Islet precursor cell (in vitro differentiated cells): ENCODE data around the gene BCL11A.

Source experiments
- DNase-seq: peaks from one replicate; pipeline ENCODE4 v3.0.0-alpha.2; 2018

The BCL11A gene

DNA sequence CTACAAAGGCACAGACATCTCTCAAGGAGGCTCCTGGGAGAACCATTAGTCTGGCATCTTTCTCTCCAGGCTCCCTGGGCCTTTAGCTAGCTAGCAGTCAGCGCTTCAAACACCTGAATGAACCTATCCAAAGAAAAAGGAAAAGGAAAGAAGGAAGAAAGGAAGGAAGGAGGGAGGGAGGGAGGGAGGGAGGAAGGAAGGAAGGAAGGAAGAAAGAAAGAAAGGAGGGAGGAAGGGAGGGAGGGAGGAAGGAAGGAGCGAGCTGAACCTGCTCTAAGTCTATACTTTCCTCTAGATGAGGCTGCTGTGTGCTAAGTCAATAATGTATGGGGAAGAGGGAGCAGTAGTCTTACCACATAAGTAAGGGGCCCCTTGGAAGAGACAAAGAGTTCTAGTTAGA, 5.1 kb upstream of the BCL11A start:
- no peak for DNase-seq

DNA sequence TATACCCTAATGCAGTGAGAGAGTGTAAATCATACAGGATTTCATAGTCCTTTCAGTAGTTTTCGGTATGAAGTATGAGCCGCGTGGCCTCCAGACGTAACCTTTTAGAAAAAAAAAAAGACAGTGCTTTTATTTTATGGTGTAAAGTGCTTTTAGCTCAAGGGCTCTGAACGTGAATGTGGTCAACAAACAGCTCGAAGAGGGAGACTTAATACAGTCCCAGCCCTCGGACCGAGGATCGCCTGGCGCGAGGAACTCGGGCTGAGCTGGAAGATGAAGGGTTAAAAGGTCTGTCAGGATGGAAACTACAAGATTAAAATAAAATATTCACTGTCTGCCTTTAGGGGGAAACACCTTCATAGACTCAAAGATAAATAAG, 4.0 kb upstream of the BCL11A start:
- no peak for DNase-seq

DNA sequence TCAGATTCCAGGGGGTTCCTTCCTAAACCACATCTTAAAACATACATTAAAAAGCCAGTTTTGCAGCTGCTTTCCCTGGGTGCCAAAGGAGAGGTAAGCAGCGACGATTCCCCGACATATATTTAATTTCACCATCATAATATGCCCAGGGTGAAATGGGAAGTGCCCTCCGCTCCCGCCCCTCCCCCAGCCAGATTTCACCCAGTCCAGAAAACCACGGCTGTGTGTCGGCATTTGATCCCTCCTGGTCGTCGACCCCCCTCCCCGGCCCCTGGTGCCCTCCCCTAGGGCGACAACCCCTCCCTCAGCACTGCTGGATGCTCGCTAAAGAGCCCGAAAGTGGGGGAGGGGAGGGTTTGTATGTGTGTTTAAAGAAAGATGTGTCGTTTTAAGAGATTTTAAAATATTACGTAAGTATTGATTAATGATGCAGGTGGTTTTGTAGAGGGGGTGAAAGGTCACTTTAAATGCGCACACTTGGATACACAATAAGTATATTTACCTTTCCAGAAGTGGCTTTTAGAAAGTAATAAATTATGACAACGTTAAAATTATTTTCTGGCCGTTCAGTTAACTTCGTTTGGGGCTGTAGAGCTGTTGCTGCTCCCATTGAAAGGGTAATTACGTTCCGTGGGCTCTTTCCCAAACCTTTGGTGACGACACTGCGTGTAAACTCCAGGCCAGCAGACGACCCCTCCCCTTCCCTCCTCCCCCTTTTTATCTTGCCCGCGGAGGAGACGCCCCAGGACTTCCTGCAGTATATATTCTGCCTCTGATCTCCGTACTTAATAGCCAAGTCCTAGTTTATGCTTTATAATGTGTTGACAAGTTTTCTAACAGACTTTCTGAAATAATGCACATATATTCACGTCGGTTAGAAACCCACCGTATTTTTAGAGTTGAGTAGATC, 3.4 kb upstream of the BCL11A start:
- no peak for DNase-seq

DNA sequence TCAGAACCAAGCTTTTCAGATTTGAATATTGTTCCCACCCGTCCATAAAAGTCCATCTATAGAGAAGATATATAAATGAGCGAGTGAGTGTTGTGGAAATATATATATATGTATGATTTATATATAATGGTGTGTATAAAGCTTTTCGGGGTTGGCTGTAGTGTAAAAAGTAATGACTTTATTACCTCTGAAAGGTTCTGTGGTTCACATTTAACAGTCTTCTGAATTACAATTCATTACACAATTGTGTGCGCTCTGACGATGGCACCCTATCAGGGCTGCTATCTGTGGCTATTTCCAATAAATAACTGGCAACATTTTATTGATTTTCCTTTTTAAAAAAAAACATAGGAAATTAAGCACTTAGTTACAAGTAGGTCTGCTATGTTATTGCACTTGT, 2.7 kb upstream of the BCL11A start:
- no peak for DNase-seq

DNA sequence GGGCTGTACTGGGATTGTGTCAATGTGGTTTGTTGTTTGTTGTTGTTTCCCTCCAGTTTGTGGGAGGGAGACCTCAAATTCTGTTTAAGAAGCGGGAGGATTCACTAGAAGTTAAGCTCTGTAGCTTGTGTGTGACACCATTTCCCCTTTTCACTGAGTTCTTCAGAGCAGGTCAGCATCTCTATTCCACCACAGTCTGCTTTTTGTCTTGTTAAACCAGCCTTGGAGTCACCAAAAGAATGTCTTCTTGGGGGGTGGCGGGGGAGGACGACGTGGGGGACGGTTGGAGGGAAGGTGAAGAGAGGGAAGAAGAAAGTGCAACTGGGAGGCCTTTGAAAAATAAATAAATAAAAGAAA, 2.3 kb upstream of the BCL11A start:
- DNase-seq, result no peak

DNA sequence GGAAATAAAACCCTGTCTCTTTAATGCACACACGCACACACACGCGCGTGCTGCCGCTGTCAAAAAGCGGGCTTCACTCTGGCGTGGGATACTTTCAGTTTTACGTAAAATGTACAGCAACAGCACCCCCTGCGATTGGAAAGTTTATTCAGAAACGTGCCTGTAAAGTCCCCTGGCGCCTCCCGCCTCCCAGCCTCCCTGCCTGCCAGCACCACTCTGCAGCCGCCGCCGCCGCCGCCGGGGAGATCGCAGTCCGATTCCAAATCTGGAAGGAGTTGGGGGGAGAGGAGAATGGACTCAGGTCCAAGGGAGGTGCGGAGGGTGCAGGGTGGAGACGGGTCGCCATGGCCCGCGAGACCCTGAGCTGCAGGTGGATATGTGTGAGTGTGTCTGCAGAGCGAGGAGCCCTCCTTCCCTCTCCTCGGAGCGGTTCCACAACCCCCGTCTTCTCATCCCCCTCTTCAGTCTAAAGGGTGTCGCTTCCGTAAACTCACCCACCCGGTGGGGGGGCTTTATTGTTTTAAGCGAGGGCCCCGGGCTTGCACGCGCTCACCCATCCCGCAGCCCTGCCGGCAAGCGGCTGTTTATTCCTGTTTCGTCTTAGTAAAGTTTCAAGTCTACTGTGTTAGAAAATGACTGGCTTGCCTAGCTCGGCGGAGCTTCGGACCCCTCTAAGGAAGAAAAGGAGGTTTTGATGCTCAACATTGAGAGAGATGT, 1.8 kb upstream of the BCL11A start:
- DNase-seq, result peak; percentile 83

DNA sequence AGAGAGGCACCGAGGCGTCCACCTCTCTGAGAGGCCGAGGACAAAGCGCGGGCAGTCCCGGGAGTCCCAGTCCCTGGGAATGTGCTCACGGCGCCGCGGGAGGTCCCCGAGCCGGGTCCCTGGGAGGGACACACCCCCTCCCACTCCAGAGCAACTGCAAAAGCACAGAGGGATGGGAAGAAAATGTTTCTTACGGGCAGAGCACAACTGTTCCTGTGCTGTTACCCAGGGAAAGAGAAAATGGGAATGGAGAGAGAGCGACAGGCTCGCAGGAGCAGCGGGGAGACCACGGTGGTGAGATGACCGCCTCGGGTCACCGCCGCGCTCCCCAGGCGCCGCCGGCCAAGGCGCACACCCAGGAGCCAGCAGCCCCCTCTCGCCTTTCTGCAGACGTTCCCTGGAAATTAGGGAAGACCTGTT, 1.2 kb upstream of the BCL11A start:
- DNase-seq, result peak; percentile 74

DNA sequence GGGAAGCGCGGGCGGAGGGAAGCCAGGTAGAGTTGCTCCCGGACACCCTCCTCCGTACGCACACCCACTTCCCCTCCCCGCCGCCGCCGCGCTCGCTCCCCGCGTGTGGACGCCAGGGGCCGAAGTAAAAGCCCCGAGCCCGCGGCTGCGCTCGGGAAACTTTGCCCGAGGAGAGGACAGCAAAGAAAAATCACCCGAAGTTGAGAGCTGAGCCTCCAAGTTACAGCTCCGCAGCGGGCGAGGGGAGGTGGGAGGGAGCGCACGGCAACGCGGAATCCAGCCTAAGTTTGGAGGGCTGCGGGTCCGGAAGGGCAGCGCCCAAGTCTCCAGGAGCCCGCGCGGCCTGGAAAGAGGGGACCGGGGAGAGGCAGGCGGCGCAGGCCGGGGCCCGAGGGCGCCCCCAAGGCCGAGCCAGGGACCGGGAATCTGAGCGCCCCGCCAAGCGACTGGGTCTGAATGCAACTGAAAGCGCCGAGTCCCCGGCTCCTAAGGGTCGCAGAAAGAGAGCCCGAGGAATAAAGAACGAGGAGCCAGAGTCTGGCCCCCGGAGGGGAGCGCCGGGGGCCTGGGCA, 706 bp upstream of the BCL11A start:
- peak; percentile 70 for DNase-seq

DNA sequence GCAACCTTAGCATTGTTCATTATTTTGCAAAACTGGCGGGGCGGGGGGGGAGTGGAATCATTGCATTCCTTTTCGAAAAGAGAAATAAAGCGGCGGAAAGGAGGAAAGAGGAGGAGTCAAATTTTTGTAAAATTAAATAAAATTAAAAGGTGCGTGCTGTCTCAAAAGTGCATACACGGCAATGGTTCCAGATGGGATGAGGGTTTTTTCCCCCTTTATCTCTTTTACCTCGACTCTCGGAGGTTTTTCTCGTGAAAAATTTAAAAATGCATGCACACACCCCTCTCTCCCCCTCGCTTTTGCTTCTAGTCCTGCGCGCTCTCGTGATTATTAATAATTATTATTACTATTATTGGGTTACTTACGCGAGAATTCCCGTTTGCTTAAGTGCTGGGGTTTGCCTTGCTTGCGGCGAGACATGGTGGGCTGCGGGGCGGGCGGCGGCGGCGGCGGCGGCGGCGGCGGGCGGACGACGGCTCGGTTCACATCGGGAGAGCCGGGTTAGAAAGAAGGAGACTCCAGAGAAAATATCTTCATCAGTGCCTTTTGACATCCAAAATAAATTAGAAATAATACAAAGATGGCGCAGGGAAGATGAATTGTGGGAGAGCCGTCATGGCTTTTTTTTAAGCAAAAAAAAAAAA, 481 bp downstream of the BCL11A start:
- no peak for DNase-seq

DNA sequence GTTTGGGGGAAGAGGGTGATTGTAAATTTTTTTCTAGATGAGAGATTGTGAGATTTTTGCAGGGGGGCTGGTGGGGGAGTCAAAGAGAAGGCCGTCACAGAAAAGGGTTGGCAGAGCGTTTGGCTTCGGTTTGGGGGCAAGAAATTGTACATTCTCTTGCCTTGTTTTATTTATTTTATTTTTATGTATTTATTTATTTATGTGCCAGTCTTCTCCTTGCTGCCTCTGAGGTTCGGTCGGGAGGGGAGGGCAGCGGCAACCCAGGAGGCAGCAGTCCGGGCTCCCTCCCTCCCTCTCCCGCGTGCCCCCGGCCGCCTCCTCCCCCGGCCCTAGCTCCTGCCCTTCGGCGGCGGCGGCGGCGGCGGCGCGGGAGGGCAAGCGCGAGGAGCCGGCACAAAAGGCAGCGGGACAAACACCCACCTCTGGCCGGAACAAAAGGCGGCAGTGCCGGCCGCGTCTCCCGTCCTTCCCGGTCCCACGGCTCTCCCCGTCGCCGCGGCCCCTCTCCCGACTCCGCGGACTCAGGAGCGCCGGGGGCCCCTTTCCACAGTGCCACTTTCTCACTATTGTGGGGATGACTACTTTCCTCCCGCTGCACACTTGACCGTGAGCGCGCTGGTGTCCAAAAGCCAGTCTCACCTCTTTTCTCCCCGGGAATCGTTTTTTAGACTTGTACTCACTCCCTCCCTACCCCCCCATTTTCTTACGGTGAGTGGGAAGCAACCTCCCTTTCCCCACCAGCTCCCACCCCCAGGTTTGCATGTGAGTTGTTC, 1.2 kb downstream of the BCL11A start:
- peak; percentile 72 for DNase-seq

DNA sequence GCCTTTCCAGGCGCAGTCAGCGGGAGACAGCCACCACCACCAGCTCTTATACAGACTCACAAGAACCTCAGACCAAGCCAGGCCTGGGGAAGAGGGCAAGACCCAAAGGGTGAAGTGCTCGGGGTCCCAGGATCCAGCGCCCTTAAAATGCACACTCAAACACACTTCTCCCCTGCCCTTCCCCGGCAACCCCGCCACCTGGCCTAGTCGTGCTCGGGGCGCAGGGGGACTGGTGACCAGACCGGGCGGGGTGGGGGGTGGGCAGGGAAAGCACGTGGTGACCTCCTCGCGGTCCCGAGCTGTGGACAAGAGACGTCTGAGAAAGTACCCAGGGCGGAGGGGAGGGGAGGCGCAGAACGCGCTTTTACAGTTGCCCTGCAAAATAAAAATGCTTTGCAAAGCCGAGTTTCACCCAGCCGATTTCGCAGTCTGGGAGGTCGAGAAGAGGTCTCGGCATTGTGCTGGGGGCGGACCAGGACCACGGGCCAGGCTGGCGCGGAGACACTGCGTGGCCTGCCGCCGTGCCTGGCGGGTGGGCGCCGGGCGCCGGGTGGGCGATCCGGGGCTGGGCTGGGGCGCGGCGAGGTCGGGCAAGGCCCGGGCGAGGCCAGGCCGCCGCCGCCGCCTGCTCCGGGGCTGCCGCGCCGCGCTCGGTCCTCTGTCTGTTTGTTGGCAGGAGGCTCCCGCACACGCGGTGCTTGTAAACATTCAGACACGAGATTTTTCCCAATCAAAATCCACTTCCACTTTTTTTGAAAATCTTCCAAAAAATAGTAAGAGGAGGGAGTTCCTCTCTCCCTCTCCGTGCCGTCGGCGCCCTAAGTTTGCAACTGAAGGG, 2.0 kb downstream of the BCL11A start:
- DNase-seq, result peak; percentile 73

DNA sequence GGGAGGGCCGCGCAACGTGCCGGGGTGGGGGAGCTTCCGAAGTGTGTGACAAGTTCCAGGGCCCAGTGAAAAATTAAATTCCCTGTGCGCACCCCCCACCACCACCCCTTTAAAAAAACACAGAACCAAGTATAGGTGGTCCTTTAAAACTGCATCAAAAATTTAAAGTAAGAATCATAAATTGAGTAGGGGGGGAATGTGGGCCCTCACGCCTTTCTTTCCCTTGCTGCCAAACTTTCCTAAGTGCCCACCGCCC, 2.5 kb downstream of the BCL11A start:
- no peak for DNase-seq

DNA sequence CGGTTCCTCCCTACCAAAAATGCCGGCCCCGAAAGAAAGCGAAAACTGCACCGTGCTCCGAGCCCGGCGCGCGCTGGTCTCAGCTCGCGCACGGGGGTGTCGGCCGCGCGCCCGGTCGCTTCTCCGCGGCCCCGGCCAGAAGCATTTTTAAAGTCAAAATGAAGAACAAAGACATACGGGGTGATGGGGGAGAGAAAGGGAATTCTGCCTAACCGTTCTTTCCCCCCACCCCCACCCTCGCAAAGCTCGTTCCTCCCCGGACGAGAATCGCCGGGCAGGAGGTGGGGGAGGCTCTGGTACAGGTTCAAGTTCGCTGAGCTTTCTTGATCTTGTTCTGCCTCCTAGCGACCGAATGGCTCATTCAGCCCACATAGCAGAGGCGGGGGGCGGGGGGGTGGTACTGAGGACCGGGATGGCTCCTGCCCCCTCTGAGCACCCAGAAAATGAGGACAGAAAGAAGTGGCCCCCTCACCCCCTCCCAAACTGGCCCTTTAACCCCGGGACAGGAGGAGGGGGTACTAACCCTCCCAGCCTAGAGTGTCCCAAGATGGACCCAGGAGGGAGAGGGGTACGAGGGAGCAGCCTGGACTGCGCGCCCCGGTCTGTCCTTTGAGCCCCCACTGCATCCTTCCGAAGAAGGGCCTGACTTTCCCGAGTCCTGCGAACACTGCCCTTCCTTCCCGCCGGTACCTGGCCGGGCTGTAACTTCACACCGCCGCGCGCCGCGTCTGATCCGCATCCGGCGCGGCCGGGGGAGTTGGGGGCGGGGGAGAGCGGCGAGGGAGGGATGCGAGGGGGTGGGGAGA, 3.1 kb downstream of the BCL11A start:
- peak; percentile 87 for DNase-seq

DNA sequence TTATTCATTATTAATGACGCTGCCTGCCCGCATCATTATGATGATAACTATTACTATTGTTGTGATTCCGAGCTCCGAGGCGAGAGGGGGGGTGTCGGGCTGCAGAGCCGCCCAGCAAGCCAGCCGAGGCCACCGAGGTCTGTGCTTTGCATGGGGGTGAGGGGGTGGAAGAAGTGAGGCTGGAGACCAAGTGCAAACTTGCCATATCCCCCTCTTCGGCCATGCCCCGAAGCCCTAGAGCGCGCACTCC, 3.6 kb downstream of the BCL11A start:
- DNase-seq, result no peak

DNA sequence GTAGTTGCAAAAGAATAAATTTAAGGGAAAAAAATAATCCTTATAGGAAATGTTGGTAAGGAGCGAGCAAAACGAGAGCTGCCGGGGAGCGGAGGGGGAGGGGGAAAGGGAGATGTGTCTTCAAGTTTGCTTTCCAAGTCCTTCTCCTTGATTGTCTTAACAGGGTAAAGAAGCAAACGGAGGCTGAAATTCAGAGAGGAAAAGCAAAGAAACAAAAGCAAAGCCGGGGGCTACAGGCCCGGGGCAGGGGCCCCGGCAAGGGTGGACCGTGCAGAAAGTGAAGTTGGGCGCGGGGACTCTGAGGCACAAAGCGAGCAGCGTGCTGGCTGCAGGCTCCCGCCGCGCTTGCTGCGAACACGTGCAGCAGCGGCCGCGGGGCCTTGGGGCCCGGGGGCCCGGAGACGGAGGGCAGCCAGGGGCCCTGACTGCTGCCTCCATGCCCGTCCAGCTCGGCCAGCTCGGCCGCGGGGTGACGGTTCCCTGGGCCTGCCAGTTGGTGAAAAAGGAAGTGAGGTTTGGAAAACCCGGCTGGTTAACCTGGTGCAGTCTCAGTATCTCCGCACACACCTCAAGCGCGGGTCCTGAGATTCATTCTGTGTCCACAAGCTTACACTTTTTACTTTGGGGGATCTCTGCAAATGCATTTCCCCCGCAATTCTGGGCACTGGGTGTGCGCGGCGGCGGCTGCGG, 4.1 kb downstream of the BCL11A start:
- no peak for DNase-seq

DNA sequence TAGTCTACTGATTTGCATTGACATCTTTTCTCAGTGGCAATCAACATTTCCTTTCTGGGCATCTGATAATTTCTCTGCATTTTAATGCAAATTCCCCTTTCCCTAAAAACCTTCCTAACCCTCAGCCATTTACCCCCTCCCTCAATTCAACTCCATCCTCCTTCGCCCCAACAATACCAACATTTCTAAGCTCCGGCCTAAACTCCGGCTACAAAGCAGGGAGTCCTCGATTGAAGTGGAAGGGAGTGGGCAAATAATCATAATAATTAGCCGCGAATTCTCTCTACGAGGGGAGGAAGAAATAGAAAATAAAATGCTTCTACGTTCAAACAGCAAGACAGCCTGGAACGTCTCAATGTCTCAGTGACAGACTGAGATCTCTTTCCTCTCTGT, 4.6 kb downstream of the BCL11A start:
- DNase-seq, result no peak

DNA sequence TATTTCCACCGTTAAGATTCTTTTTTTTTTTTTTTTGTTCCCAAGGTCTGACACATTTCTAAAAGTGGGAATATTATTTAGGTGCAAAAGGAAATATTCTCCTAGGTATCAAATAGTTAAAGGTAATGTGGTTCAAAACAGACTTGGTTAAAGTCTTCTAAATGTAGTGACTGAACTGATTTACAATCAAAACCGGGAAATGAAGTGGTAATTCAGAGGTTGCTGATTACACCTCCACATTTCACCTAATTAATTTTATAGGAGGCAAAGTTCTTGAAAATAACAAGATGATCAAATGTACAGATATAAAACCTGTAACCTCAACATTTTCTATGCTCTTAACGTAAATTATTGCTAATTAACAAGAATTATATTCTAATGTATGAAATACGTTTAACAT, 5.1 kb downstream of the BCL11A start:
- DNase-seq, result no peak

DNA sequence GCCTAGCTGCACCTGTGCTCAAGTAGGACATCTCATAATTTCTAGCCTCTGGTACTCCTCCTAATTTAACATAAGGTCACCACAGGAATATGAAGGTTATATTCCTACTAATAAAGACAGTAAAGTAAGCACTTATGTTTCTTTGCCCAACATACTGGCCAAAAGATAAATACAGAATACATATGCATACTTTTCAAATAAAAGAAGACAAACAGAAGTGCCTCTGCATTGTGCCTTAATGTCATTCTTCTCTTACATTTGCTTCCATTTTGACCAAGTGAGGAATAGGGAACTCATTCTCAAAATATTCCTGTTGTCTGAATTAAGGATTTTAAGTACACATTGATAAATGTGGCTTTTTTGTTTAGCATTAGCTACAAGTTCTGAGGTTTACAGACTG, 5.6 kb downstream of the BCL11A start:
- no peak for DNase-seq

DNA sequence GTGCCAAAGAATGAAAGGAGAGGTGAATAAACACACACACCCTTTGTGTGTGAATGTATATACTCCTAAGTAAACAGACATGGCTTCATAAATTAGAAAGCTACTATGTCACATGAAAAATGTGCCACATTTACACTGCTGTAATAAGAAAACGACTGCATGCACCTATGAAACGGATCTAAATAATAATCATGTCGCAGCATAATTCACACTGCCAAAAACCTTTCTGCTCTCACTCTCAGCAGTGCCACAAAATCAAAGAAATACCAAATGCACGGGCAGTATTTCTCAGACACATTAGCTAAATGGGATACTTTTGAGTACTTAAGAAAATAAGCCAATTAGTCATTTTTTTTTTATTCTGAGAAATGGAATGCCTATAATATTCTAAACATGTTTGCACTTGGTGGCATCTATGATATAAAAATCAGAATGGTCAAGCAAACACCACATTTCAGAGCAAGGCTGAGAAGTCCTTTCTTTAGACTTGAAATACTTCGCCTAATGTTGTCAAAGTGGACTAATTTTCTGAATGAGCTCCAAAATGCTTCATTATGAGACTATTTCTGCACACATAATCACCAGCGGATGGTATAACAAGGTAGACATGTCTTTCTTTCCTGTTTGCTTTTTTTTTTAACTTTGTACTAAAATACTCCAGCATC, 6.6 kb downstream of the BCL11A start:
- no peak for DNase-seq

DNA sequence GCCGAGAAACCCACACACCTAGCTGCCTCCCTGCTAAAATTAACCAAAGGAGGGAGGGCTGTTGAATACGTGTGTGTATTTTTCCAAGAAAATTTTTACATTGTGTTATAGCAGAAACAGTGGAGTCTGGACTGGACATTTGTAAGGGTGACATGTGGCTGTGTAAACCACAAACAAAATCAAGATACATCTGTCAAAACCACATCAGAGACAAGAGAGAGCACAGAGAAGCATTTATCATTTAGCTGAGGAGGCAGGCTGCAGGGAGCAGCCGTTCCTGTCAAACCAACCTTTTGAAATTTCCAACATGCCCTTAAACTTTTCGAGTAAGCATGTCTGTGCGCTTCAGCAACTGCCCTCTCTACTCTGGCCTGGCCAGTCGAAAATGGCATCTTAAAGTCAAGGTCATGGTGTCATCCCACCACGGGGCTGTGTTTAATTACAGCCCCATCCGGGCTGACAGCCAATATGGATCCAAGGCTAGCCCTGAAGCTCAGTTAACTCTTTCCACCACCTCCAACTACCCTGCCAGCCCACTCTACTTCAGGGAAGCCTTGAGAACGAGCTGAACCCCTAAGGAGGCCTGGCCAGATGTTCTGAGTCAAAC, 8.4 kb downstream of the BCL11A start:
- DNase-seq, result no peak
